NCI-H1694 (cell line): Measurements from ENCODE around the gene P4HA2.

Experiments used
- DNase-seq: peaks from one replicate; lab custom pipeline; 2025; lab: John Stamatoyannopoulos, UW

The P4HA2 gene

DNA sequence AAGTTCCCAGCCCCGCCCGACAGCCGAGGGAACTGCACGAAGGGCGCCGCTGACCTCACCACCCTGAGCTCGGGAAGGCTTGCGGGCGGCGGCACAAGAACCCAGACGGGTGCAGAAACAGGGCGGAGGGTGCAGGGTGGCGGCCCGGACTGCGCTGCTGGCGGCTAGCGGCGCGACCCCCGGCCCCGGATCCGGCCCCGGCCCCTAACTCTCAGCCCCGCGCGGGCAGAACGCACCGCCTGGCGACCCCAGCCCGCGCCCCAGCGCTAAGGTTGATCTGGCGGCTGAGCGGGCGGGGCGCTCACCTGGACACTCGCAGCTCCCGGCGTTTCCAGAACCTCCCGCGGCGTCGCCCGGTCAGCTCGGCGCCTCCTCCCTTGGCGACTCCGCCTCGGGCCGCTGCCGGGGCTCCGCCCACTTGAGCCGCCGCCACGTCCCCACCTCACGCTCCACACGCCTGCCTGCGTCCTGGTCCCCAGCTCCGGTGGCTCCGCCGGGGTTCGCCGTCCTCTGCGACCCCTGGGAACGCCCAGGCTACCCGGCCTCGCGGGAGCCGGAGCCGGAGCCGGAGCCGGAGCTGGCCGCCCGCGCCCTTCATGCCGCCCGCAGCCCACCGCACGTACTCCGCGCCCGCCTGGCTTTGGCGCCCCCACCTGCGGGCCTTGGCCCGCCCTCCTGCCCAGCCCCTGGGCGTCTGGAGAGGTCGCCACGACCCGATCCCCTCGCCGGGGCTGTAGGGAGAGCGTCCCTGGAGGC, at the start of gene P4HA2:
Gene P4HA2 (minus strand): TSS at position 369 of the 756 bp plus-strand sequence. CDS start 9,227 bp downstream, outside the sequence.
- no peak for DNase-seq

DNA sequence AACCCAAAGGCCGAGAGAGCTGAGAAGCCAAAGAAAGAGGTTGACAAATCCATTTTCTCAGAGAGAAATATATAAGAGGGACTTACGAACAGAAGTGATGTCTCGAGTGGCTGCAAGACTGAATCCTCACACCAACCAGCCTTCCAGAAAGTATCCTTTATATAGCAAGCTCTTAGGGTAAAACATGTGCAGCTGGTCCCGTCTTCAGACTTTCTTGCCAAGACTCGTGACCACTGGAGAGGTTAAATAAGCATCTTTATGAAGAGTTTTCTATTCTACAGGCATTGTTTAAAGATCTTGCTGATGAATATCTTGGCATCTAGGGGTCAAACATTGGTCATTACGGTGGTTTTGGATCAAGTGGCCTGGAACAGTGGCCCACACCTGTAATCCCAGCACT, 49.6 kb upstream of the P4HA2 start:
- no peak for DNase-seq

DNA sequence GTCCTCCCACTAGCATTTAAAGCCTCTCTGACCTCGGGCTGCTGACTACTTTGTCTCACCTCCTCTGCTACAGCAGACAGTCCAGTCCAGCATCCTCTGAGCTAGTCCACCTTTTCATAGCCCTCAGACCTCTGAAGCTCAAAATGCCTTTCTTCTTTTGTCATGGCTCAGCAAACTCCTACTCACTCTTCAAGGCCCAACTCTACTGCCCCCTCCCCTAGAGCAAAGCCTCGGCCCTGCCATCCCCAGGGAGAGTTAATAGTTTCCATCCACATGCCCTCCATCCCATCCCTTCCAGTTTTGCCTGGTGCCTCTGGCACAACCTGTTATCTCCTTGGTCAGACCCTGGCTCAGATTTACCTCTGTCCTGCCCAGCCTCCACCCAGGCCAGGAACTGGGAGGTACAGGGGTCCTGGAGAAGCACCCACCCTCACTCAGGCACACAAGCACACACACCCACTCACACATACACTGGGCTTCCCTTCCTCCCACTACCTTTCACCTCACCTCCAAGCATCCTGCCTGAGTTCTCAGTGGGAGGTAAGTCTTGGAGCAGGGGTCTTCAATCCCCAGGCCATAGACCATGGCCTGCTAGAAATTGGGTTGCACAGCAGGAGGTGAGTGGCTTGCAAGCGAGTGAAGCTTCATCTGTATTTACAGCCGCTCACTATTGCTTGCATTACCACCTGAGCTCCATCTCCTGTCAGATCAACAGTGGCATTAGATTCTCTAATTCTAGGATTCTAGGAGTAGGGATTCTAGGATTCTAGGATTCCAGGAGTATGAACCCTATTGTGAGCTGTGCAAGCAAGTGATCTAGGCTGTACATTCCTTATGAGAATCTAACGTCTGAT, 47.9 kb upstream of the P4HA2 start:
- DNase-seq, result no peak

DNA sequence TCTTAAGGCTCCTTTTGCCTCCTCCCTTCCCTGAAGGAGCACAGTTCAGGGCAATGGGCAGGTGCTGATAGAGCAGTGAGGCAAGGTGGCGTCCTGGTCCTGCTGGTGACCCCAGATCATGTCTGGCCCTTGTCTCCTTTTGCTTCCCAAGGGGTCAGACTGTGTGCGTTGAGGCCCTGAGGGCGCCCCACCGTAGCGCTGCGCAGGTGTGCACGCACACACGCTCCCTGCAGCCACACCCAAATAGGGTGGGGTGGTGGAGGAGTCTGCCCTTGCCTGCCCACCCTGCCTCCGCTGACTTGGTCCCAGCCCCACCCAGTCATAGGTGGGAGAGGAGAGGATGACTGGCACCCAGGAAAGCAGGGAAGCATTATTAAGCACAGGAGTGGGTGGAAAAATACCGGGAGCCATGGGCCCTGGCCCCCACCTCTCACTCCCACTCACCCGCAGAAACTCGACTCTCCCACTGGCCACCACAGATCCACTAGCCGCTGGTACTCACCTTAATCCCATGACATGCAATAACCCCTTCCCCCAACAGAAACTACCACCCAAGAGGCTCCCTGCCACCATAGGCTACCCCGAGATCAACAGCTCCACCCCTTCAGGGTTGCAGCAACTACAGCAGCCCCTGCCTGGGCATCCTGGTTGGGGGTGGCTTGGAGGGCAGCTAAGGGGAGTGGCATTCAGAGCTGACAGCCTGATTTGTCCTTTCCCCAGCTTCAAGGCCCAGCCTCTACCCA, 46.6 kb upstream of the P4HA2 start:
- DNase-seq, result no peak

DNA sequence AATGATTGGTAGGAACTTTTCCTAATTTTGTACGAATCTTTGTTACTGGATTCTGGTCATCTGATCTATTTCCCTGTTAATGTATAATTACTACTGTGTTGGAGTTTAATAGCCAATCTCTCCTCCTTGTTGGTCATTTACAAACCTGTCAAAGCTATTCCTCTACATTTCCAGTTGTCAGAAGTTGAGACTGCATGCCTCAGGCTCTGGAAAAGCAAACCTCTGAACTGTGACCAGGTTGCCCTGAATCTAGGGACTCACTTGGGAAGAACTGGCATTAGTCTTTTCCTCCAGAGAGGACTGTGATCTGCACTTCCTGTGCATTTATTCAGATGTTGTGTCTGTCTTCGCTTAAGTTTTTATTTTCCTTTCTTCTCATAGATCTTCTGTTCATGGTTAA, 46.0 kb upstream of the P4HA2 start:
- no peak for DNase-seq

DNA sequence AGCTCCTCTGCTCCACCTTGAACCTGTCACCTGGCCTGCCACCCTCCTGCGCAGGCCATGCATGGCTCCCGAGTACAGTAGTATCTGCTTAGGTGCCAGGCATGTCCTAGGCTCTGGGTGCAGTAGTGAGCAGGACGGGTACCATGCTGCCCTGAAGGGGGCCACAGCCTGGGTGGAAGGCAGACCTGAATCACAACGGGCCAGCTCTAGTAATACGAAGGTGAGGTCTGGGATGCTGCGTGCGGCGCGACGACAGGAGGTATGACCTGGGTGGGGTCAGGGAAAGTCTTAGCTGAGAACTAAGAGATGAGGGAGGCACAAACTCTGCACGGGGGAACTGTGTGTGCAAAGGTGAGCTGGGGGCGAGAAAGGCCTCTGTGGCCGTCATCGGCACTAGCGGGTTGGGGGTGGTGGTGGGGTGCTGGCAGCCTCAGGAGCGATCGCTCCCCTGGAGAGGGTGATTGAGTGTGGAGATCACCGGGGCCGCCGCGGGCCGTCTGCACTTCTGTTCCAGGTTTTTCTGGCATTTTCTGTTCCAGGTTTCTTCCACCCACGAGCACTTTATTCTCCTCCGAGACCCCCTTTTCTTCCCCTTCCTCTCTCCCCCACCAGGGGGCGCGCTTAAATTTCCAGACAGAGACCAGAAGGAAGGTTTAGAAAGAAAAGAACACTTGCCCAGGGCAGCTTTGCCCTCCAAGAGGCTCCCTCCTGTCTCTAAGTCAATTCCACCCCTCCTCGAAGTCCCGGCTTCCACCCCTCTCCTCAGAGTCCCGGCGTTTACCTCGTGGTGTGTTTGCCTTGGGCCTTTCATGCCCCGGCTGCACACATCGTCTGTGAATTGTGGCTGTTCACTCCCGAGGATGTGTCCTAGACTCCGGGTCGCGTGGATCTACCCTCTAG, 44.9 kb upstream of the P4HA2 start:
- peak; percentile 30 for DNase-seq

DNA sequence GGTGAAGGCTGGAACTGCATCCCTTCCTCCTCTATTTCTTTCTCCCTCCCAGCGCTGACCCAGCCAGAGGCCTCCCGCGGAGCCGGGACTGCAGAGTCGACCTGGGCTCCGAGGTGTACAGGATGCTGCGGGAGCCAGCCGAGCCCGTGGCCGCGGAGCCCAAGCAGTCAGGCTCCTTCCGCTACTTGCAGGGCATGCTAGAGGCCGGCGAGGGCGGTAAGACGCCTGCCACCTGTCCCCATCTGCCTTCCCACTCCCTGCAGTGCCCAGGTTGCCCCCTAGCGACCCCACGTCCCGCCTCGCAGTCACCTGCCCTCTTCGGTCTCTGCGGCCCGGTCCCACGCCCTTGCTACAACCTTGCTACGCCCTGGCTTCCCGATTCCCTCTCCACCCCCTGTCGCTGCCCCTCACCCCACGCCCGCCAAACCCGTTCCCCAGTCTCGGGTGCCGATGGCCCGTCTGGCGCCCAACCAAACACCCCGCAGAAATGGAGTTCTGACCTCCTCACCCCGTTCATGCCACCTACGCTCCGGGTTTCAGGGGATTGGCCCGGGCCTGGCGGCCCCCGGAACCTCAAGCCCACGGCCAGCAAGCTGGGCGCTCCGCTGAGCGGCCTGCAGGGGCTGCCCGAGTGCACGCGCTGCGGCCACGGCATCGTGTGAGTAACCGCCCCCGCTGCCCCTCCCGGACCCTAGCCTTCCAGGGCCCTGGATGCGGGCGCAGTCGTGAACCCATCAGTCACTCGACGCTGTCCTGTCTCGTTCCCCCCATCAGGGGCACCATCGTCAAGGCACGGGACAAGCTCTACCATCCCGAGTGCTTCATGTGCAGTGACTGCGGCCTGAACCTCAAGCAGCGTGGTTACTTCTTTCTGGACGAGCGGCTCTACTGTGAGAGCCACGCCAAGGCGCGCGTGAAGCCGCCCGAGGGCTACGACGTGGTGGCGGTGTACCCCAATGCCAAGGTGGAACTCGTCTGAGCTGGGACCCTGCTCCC, 43.9 kb upstream of the P4HA2 start:
- DNase-seq, result no peak

DNA sequence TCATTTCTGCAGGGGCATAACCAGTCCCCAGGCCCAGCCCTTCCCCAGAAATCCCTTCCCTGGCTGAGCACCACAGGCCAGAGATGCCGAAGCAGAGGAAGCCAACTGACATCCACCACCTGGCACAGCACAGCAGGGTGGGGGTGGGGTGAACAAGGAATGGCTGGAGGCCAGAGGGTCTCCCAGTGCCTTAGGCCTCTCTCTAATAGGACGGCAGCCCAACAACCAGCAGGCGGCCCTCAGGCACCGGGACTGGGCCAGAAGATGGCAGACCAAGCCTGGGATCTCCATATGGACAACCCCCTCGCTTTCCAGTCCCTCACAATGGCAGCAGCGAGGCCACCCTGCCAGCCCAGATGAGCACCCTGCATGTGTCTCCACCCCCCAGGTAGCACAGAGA, 43.1 kb upstream of the P4HA2 start:
- DNase-seq, result no peak

DNA sequence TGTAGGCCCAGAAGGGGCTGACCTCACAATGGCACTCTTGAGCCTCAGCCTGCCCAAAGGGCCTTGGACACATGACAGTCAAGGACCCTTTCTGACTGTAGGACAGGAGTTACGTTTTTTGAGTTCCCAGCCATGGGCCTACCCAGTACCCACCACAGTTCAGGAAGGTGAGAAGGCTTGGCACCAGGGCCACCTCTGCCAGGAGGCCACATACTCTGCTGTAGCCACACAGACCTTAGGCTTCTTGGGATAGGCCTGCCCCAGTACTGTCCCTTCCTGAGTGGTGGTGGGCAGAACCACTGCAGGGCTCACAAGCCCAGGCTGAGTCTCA, 42.6 kb upstream of the P4HA2 start:
- no peak for DNase-seq

DNA sequence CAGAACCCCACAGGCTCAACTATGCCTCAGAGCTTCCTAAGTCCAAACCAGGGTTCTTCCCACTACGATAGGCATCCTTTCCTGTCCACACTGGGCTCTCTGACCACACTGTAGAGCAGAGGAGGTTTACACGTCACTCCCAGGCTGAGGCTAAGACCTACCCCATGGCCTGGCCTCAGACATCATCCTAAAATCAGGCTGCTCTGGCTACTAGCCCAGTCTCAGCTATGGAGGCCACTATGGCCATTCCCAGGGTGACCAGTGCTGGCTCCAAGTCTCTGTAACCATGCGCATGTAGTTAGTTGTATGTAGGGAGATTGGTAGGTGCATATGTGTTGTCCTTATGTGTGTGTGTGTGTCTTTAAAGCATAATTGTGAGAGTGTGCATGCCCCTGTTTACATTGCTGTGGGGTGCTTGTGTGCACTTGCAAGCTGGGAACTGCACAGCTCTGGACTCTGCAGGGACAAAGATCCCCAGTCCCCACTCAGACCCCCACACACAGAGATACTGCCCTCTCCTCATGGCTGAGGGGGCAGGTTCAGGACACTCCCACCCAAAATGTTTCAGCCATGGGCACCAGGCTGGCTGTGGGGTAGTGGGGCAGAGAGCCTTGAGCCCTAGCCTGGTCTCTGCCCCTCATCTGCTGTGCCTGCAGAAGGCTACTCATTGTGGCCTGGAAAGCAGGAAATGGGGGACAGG, 42.1 kb upstream of the P4HA2 start:
- no peak for DNase-seq

DNA sequence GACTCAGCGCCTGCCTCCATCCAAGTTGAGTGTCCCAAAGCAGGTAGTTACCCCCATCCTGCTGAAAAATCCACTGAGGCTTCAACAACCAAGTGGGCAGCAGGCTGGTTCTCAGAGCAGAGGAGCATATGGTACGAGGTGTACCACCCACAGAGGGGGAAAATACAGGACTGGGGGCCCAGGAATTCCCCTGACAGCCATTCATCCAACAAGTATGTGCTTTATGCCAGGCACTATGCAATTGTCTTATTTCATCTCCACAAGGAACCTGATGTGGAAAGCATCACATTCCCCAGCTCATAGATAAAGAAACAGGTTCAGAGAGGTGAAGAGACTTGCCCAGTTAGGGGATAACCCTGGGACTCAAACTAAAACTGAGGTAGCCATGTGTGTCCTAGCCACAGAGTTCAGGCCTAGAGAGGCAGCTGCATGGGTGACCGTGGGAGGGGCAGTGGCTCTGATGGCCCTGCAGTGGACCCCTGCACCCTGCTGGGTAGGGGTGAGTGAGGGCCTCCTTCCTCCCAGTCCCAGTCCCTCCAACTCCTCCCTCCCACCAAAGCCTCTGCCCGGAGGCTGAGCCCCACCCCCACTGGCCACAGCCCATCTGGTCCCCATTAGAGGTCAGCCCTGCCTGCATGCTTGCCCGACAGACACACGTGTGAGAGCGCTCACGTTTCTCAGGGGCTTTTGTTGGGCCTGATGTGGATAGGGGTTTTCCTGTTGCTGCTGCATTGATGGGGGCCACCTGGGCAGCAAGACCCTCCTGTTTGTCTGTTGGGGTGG, 41.3 kb upstream of the P4HA2 start:
- DNase-seq, result no peak

DNA sequence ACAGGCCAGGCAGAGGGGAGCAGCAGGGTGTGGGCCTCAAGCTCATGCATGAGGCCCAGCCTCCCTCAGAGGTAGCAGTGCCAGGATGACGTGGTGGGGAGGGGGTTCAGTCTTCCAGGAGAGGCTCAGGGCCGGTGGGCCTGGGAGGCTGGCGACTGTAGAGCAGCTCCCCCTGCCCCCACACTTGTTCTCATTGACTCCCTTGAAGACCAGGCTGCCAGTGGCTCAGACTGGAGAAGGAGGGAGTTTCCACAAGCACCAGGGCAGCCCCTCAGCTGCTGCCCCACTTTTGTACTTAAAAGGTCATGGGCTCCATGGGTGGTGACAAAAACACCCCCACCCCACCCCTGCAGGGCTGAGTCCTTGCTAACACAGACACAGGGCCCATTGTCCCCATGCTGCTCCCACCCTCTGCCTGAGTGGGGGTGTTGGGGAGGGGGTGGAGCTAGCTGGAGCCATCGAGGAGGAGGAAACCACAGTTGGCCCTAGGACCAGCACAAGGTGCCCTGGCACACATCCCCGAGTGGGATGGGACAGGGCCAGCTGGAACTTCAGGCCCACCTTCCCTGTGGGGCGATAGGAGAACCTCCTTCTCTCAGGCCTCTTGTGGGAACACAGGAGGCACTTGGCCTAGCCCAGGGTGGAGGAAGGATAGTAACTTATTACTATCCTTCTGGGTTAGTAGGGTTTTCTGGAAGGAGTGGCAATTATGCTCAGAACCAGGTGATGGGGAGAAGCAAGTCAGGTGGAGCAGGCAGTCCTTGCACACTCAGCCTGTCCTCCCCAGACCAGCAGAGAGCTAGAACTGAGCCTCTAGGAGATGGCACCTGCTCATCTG, 40.5 kb upstream of the P4HA2 start:
- DNase-seq, result no peak

DNA sequence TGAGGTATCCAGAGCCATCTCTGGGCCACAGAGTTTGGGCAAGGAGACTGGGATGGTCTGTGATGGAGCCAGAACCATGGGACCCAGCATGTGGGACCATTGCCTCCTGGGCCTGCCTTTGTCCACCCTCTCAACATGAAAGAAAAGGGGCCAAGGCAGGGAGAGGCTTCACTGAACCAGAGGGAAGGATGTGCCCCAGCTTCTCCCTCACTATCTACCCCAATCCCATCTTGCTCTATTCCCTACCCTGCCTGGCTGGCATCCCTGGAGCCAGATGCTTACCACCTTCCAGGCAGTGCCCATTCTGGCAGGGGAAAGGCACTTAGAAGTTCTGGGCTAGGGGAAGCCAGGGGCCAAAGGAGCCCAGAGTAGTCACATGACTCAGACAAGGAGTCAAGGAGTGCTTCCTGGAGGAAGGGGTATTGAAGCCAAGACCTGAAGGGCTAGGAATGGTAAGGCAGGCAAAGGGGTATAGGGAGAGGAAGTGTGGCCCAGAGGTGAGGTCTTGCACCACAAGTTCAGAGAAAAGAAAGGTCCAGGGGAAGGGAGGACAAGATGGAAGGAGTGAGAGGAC, 39.6 kb upstream of the P4HA2 start:
- DNase-seq, result no peak

DNA sequence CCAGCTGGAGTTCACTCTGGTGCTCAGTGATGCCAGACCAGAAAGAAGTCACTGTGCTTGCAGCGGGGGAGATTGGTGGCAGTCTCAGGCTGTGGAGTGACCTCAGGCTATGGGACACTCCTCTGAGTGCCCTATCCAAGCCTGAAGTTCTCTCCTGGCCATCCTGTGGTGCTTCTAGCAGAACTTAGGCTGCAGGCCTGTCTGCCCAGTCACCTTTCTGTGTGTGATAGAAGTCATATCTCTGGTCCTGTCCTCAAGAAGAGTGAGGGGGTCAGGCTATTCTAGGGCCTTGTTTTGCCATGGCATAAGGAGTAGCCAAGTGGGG, 39.1 kb upstream of the P4HA2 start:
- no peak for DNase-seq

DNA sequence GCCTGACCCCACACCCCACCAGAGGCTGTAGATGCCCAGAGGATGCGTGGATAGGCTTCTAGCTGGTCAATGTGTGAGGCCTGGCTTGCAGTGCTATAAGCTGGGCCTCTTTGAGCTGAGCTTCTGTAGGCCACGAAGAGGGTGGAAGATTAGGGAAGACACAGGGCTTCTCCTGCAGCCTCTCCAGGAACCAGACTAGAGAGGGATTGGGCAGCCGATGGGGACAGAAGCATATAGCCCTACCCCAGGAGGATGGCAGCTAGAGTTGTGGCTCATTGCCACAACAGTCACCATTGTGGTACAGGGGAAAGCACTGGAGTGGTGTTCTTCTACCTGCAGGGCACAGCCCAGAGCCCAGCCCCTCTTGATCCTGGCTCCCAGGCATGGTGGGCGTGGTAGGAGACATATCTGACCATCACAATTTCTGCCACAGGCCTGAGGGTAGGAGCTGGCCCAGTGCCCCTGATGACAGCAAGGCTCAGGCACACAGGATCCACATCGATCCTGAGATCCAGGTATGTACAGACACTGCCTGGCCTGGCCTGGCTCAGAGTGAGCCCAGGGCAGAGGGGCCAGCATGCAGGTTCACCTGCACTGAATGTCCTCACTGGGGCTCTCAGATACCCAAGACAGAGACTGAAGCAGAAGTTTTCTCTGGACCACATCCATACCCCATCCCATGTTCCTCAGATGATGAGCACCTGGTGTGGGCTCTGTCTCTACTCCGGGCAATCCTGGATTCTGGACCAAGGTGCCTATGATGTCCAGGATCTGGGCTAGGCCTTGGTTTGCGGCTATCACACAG, 38.6 kb upstream of the P4HA2 start:
- DNase-seq, result no peak

DNA sequence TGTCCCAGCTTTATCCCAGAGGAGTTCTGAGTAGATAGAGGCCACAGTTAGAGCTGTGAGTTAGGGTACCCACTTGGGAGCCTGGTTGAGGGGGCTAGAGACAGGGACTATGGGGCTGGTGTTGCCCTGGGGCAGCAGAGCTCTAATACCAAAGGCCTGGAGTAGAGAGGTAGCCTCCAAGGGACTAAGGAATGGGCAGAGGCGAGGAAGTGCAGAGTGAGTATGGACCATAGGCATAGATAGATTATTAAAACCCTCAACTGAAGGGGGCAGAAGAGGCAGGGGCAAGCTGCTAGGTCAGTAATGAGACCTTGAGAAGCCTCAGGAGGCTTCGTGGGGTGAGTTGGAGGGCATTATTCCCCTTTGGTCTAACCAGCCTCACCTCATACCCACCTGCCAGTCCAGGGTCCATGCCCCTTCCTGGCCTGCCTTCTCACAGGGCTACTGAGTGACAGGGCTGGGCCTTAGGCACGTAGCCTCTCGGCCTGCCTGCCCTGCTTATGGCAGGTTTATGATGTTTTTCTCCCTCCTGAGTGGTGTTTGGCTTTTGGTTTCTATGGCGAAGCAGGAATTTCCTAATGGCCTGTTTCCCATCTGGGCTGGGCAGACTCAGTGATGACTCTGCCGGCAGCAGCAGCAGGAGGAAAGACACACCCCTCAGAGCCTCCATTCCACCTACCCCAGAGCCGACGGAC, 37.8 kb upstream of the P4HA2 start:
- DNase-seq, result no peak
